Upper lobe of left lung (tissue), 6 donors: ENCODE measurements around the gene MISP. TPM values are rescaled to one million over a fixed set of nuclear protein-coding genes. Genes with fewer than 3 reads are reported as not detected.

Experiments
- ATAC-seq, 2 donors: fragments of 200-7000 bp; cut with Tn5 transposase; one replicate each; pipeline ENCODE4 v1.9.1; 2022; ENCODE audit warnings: mild to moderate bottlenecking in 2 of 2, moderate library complexity in 2 of 2; ENCODE audit not compliant: low FRiP score in 2 of 2
- DNase-seq, 2 donors: peaks; one replicate each; pipeline ENCODE4 v3.0.0-alpha.2; 2019 to 2020
- H3K27ac ChIP-seq, 4 donors: fragments of 200-600 bp; sonication (generic); one replicate each; pipeline ENCODE4 v1.5.1; 2016 to 2019
- H3K27me3 ChIP-seq, 4 donors: fragments of 200-600 bp; sonication (generic); one replicate each; pipeline ENCODE4 v1.5.1; 2017 to 2019
- H3K36me3 ChIP-seq, 4 donors: fragments of 200-600 bp; sonication (generic); one replicate each; pipeline ENCODE4 v1.5.1; 2016 to 2019
- H3K4me1 ChIP-seq, 4 donors: fragments of 200-600 bp; sonication (generic); one replicate each; pipeline ENCODE4 v1.5.1; 2018 to 2019
- H3K4me3 ChIP-seq, 4 donors: fragments of 200-600 bp; sonication (generic); one replicate each; pipeline ENCODE4 v1.5.1; 2017 to 2019; ENCODE audit warnings: mild to moderate bottlenecking in 2 of 4, moderate library complexity in 1 of 4
- H3K9me3 ChIP-seq, 4 donors: fragments of 200-600 bp; sonication (generic); one replicate each; pipeline ENCODE4 v1.5.1; 2018 to 2019
- CTCF ChIP-seq, 6 experiments: fragments of 450-650 bp in 4 of 6; fragments of 200-600 bp in 2 of 6; sonication (generic) in 2 of 6; IDR thresholded peaks; one replicate each; pipeline ENCODE4 v1.5.1; 2016 to 2019; ENCODE audit warnings: antibody characterized with exemption in 6 of 6
- EP300 ChIP-seq, 4 donors: sonication (generic); formaldehyde crosslinking; IDR thresholded peaks; one replicate each; pipeline ENCODE4 v1.5.1; 2017; ENCODE audit warnings: antibody characterized with exemption in 4 of 4, control low read depth in 2 of 4
- POLR2A ChIP-seq, 4 donors: fragments of 450-650 bp; IDR thresholded peaks; one replicate each; pipeline ENCODE4 v1.5.1; 2016 to 2017; ENCODE audit warnings: antibody characterized with exemption in 4 of 4, mild to moderate bottlenecking in 2 of 4
- POLR2AphosphoS5 ChIP-seq, 2 donors: sonication (generic); formaldehyde crosslinking; IDR thresholded peaks; one replicate each; pipeline ENCODE4 v1.5.1; 2017; ENCODE audit warnings: antibody characterized with exemption in 2 of 2
- WGBS, 2 donors: methylation state at CpG; one replicate each; pipeline ENCODE4 v1.1.5; 2017 to 2018; 5-methylcytosine and 5-hydroxymethylcytosine counted together
- total RNA-seq, 6 donors: library from RNA; depleted of rRNA in 4 of 6; stranded (reverse); fragments of >200 nt in 4 of 6; gene quantifications; one replicate each; pipeline versions ENCODE4 v1.1.0 to v1.2.1, GENCODE V29; 2016 to 2021
- donor health status: DM: no; HTN: no; CAD: no; lungs with moderate emphysema.
- donor health status: DM: no; HTN: yes; CAD: no; lungs with severe emphysema.

Gene MISP
- total RNA-seq, 6 donors from 2014 or later: 22.5 to 51.5 (median 37.5) TPM

GRCh38 chr19:799076-799881, 48.4 kb downstream of the MISP start:
- H3K9me3 ChIP-seq: no peaks in the 10 kb centered on the region
- WGBS, 2 donors: 8 to 9% methylated on average over 27 to 28 of the region's 28 CpGs
- peak overlapping the region; percentile 82 to 98 (median 92) for H3K4me3 ChIP-seq
- H3K4me1 ChIP-seq: peaks cover 60 to 74% (median 67%) of the 10 kb centered on the region in 4 donors
- DNase-seq: peak in 1 of 2 donors; percentile 81
- no peak for TF ChIP-seq EP300 (IDR thresholded peaks at IDR 0.05)
- TF ChIP-seq CTCF (IDR thresholded peaks at IDR 0.05): no peak
- no peak for TF ChIP-seq POLR2A (IDR thresholded peaks at IDR 0.05)
- no peak for TF ChIP-seq POLR2AphosphoS5 (IDR thresholded peaks at IDR 0.05)
- H3K27me3 ChIP-seq: no peaks in the 10 kb centered on the region
- H3K27ac ChIP-seq: peak overlapping the region; percentile 95 to 100 (median 98)
- peaks cover 7 to 56% (median 28%) of the 10 kb centered on the region in 4 donors for H3K36me3 ChIP-seq
- no peak for ATAC-seq

- ATAC-seq: no peak
- WGBS, 2 donors: 29 to 65% methylated on average over 6 to 16 of the region's 17 CpGs
- H3K36me3 ChIP-seq: peaks cover 20 to 68% (median 41%) of the 10 kb centered on the region in 4 donors
- H3K4me1 ChIP-seq: peaks cover 58 to 72% (median 66%) of the 10 kb centered on the region in 4 donors
- H3K27ac ChIP-seq: peak overlapping the region; percentile 95 to 100 (median 98)
- peak overlapping the region; percentile 9 to 98 (median 92) for H3K4me3 ChIP-seq
- TF ChIP-seq POLR2AphosphoS5 (IDR thresholded peaks at IDR 0.05): peak in 1 of 2 donors; percentile 17
- TF ChIP-seq EP300 (IDR thresholded peaks at IDR 0.05): no peak
- TF ChIP-seq POLR2A (IDR thresholded peaks at IDR 0.05): no peak
- no peak for TF ChIP-seq CTCF (IDR thresholded peaks at IDR 0.05)
- no peaks in the 10 kb centered on the region for H3K9me3 ChIP-seq
- H3K27me3 ChIP-seq: no peaks in the 10 kb centered on the region
- peak in 1 of 2 donors; percentile 63 for DNase-seq
Observed at GRCh38 chr19:800360-801029, 49.6 kb downstream of the MISP start.

GRCh38 chr19:801030-801860, 50.3 kb downstream of the MISP start:
- DNase-seq (peak; percentile 80 to 86), ATAC-seq (no peak)
- Histone ChIP-seq H3K4me1 (peaks cover 50 to 64% (median 59%) of the 10 kb centered on the region in 4 donors), H3K27me3 (no peaks in the 10 kb centered on the region), H3K9me3 (no peaks in the 10 kb centered on the region), H3K4me3 (peak overlapping the region in 3 of 4 donors; percentile 88 to 98 (median 96)), H3K36me3 (peaks cover 27 to 76% (median 48%) of the 10 kb centered on the region in 4 donors), H3K27ac (peak overlapping the region; percentile 95 to 100 (median 98))
- 31 to 35% methylated on average over 13 to 22 of the region's 29 CpGs for WGBS, 2 donors
- TF ChIP-seq CTCF (IDR thresholded peaks at IDR 0.05): no peak
- TF ChIP-seq POLR2AphosphoS5 (IDR thresholded peaks at IDR 0.05): peak in 1 of 2 donors; percentile 8

- DNase-seq (peak; percentile 73 to 74), ATAC-seq (peak in 1 of 2 donors; percentile 28)
- TF ChIP-seq EP300 (IDR thresholded peaks at IDR 0.05): no peak
- peak; percentile 14 to 35 for TF ChIP-seq POLR2AphosphoS5 (IDR thresholded peaks at IDR 0.05)
- no peak for TF ChIP-seq POLR2A (IDR thresholded peaks at IDR 0.05)
- H3K36me3 ChIP-seq: peaks cover 34 to 83% (median 55%) of the 10 kb centered on the region in 4 donors
- peaks cover 47 to 62% (median 56%) of the 10 kb centered on the region in 4 donors for H3K4me1 ChIP-seq
- H3K27me3 ChIP-seq: no peaks in the 10 kb centered on the region
- no peaks in the 10 kb centered on the region for H3K9me3 ChIP-seq
- H3K27ac ChIP-seq: peak overlapping the region; percentile 95 to 100 (median 98)
- H3K4me3 ChIP-seq: peak overlapping the region in 3 of 4 donors; percentile 88 to 98 (median 96)
- WGBS, 2 donors: 32 to 35% methylated on average over 12 to 23 of the region's 23 CpGs
Observed at GRCh38 chr19:801861-802497, 51.1 kb downstream of the MISP start.
